NCI-H1417 (cell line): ENCODE results near the gene NRXN3.
A peak's percentile ranks its signal among the peaks of the same experiment; 100 is the strongest.
"Not testable (repeated sequence)": the region's sequence is repeated elsewhere in the genome, so short reads cannot be mapped to it uniquely, and the experiment has no call there.

ENCODE experiments used
- DNase-seq, 3 experiments: peaks; one replicate each; lab custom pipeline; 2025; lab: John Stamatoyannopoulos, UW

NRXN3 gene

DNA sequence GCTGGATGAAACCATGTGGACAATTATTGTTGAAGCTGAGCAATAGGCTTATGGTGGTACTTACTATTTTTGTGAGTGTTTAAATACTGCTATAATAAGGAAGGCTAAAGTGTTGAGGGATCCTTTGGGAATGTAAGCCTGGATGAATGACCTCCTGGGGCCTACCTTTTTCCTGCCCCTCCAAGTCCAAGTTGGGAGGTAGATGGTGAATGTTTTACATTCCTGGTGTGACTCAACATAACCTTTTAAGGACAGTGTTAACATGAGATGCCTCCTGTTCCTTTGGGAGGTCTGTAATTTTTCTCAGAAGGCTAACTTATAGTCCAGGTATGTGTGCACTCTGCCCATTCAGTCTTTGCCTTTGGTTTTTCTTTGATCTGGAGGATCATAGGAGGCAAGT, 315.9 kb downstream of the NRXN3 start:
- no peak for DNase-seq

DNA sequence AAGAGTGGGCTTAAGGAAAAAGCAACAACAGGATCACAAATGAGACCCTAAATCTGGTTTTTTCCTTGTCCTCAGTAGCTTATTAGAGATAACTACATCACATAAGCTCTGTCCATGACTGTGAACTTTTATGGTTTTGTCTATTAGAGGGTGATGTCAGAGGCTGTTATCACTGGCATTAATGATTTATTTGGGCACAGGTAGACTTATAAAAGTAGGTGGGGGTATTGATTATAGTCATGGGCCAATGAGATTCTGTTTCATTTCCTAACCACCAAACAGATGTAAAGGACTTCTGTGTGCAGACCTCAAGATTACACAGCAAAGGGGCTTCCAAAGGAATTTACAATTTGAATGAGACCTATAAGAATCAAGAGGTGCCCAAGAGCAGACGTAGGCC, 316.4 kb downstream of the NRXN3 start:
- DNase-seq, result no peak

DNA sequence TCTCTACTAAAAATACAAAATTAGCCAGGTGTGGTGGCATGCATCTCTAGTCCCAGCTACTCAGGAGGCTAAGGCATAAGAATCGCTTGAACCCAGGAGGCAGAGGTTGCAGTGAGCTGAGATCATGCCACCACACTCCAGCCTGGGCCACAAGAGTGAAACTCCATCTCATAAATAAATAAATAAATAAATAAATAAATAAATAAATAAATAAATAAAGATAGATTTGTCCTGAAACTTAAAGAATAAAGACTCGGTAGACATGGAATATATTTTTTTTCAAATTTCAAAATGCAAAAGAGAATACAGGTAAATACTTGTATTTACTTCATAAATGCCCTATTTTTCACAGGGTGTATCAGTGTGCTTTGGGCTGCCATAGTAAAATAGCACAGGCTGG, 317.4 kb downstream of the NRXN3 start:
- DNase-seq, result not testable (repeated sequence)

DNA sequence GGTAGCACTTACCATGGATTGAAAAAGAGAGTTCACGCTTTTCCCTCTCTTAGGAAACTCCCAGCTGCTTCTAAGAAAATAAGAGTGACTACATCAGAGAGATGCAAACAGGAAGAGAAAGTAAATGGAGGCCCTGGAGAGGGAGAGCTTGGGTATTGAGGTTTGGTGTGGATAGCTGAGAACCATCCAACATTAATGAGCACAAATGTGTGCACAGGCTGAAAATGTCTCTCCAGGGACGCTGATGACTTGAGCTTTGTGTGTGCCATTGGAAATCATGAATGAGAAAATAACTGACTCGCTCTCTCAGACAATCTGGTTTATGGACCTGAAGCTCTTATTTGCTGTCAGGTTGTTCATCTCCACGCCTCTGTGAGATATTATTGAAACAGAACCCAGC, 318.8 kb downstream of the NRXN3 start:
- peak in 1 of 3 experiments; percentile 81 for DNase-seq

DNA sequence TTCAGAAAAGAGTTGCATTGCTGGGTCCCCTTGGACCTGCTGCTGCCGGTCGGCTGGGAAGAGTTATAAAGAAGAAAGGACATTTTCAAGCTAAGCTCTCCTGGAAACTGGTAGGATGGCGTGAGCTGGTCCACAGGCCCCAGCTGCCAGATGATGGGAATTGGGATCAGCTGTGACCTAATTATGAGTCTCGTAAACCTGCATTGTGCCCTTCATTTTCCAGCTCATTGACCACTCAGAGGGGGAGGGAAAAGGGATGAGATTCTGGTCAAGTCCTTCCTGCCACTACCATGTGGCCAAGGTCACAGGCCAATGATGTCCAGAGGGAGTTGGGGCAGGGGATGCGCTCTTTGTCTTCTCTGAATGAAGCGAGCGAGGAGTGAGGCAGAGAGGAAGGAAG, 320.9 kb downstream of the NRXN3 start:
- DNase-seq, result peak in 2 of 3 experiments; percentile 27 to 68

DNA sequence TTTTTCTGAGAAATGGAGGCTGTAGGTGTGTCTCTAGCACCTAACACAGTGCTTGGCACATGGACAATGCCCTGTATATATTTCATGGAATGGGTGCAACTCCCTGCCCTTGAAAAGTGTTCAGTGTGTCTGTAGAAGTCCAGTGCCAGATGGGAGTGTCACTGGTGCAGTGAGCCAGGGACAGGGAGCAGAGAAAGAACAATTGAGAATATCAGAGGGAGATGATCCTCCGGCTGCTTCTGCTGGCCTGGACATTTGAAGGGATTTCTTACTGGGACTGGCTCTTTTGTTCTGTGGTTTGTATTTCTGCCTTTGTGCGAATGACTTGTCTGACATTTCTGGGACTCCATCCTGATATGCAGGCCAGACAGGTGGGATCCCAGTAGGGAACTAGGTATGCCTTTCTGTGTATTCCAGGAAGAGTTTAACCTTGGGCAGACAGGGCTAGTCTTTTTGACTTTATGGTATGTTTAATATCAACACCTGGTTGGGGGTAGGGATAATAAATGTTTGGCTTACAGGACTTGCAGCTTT, 328.0 kb downstream of the NRXN3 start:
- no peak for DNase-seq

DNA sequence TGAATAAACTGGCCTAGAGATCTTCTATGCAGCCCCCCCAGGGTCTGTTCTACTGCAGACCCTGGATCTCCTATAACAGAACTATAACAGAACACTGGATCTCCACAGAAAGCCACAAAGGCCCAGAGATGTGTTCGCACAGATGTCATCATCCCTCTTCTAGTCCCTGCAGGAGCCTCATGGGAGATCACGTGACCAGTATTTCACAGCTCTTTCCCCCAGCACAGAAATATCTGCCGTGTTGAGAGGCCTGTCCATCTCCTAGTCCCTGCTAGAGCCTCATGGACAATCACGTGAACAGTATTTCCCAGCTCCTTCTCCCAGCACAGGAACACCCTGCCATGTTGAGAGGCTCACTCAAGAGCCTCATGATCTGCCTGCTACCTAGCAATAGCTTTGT, 331.7 kb downstream of the NRXN3 start:
- DNase-seq, result no peak

DNA sequence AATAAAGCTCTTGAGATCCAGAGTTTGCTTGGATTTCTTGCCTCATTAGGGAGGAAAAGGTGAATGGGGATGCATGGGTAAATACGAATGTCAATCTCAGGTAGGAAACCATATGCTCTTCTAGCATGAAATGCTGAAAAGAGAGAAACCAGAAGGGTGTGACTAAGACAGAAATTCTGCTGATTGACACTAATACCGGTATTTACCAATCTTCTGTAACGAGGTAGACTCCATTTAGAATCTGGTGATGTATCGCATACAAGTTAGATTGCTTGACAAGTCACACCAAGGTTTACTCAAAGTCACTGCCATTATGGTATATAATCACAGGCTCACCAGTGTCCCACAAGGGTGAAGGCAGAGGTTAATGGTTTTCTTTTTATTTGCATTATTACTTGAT, 337.9 kb downstream of the NRXN3 start:
- DNase-seq, result peak in 1 of 3 experiments; percentile 40

DNA sequence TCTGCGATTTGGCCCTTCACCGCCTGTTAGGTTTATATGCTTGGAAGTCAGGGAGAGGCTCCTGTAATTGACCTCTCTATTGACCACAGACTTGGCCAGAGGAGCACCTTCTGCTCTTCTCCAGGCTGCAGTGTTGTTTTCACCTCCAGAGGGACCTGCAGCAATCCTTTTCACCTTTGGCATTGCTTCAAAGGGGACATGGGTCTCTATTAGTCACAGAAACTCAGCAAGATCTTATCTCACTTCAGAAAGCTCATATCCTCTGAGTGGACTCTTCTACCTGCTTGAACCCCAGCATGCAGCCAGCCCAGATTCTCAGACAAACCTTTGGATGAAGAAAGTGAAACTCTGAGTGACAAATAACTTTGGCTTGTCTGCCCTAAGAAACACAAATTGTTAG, 339.3 kb downstream of the NRXN3 start:
- DNase-seq, result no peak

DNA sequence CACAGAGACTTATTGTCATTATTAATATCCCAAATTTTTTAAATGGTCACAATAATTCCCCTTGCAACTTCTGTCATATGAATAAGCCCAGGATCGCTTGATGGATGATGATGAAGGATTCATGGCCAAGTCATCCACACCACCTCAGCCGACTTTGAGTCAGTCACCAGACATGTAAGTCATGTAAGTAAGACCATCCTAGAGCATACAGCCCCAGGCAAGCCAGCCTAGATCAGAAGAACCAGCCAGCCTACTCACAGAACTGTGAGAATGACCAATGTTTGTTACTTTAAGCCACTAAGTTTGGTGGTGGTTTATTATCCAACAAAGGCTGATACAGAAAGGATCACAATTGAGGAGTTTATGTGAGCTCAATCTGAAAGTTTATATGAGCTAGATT, 341.8 kb downstream of the NRXN3 start:
- no peak for DNase-seq

DNA sequence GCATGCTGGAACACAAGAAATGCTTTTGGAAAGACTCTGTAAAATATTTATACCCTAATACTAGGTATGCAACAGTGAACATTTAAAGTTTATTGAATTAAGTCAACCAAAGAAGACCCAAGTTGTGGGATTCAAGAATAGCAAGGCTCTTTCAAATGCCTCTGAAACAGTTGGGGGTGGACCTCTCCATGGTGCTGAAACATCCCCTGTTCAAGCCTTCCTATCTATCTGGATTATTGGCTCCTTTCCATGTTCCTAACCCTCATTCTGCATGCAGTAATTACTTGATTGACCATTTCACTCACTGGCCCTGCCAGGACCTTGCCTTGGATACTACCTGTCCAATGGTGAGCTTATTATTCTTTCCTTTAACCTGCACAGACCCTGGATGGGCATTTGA, 349.7 kb downstream of the NRXN3 start:
- DNase-seq, result no peak

DNA sequence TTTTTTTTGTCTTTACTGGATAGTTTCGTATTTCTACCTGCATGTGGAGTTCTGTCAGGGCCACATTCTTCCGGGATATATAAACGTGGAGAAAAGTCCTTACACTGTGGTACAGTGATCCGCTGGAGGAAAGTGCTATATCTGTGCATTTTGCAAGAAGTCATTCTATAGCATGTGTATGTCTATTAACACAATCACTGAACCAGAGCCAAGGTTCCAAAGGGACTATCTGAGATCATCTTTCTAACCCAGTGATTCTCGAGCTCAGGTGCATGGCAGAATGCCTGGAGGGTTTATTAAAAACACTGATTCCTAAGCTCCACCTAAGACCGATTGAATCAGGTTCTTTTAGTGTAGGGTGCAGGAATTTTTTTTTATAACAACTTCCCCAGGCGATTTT, 354.0 kb downstream of the NRXN3 start:
- DNase-seq, result no peak

DNA sequence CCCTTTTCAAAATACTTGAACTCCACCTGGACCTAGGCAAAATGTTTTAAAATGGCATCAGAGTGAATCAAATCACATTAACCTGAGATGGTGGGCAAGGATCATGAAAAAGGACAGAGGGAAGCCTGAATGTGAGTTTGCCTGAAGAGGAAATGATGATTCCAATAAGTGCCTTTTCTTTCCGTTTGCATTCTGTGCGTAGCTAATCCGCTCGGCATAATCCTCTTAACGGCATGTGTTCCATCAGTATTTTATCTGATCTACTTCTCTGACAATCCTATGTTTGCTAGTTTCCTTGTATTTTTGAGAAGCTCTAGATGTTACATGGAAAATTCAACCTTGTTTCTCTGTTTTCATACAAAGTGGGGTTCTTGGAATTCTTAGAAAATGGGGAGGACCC, 354.6 kb downstream of the NRXN3 start:
- no peak for DNase-seq

DNA sequence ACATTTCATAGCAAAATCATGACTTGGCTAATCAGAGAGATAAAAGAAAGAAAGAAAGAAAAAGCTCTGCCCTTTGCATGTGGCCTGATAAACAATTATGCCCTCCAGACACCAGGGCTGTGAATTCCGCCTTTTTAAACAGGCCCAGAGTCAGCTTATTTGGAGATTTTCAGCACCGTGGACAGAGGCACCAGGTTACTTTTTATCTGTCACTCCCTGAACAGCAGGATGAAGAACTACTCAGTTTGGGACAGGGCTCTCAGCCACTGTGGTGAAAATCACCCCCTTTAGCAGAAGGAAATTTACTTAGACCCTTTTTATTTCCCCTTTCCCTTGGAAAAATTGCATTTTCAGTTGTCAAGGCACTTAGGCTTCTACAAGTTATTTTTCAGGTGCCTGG, 359.9 kb downstream of the NRXN3 start:
- DNase-seq, result no peak

DNA sequence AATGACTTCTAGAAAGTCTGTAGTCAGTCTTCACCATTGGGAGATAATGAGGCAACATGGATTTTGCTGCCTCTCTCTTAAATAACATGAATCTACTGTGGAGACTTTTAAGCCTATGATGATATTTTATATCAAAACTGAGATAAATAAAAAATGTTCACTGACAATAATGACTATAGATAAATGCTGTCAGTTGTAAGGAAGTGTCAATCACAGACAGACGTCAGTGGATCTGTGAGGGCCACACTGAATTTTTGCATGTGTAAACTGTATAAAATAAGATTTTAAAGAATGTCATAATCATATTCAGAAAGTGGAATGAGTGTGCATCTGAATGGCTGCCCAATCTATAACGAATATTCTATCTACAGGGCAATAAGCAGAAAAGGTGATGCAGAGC, 364.0 kb downstream of the NRXN3 start:
- DNase-seq, result no peak

DNA sequence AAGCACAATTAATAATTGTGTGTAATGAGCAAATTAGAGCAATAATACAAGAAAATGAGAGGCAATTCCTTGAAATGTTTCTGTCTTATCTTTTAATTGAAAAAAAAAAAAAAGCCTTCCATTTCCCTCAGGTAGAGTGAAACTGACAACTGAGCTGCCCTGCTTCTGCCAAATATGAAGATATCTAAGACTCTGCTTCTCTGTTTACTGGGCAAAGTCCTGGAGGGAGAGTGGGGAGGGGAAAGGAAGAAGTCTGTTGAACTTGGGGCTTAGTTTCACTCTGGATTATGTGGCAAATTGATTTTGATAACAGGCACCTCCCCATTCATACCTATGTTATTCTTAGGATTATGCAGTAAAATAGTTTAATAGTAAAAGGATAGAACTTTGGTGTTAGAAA, 364.9 kb downstream of the NRXN3 start:
- DNase-seq, result peak in 1 of 3 experiments; percentile 55

DNA sequence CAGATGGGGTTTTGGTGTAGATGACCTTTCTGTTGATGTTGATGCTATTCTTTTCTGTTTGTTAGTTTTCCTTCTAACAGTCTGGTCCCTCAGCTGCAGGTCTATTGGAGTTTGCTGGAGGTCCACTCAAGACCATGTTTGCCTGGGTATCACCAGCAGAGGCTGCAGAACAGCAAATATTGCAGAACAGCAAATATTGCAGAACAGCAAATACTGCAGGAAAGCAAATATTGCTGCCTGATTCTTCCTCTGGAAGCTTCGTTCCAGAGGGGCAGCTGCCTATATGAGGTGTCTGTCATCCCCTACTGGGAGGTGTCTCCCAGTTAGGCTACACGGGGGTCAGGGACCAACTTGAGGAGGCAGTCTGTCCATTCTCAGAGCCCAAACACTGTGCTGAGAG, 371.6 kb downstream of the NRXN3 start:
- not testable (repeated sequence) for DNase-seq

DNA sequence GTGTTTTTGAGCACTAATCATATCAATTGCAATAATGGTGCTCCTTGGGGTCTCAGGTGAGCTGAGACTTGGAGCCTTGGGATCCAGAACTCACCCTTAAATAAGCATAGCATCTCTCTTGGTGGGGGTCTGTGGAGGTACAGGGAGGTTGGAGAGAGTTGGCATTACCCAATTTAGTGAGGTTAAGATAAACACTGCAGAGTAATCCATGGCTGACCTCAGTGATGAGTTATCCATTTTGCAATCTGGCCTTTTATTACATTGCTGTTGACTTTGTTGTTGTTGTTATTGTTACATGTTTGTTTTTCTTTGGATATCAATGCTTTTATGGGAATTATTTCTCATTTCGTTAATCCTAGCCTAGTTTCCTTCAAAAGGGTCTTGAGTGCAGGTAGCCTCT, 373.3 kb downstream of the NRXN3 start:
- no peak for DNase-seq

DNA sequence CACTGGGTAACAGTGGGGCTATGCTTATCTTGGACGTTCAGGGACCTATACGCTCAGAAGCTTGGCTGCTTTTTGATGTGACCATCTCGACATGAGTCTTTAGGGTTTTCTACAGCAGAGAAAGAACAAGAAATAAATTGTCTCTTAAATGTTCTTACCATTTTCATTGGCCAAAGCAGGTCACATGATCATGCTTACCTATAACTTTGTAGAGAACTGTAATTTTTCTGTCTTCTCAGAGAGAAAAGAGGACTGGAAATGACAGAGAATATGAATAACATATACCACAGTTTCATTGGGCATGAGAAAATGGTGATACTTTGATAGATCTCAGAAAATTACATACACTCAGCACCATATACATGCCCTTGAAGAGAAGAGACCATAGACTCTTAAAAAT, 390.9 kb downstream of the NRXN3 start:
- no peak for DNase-seq

DNA sequence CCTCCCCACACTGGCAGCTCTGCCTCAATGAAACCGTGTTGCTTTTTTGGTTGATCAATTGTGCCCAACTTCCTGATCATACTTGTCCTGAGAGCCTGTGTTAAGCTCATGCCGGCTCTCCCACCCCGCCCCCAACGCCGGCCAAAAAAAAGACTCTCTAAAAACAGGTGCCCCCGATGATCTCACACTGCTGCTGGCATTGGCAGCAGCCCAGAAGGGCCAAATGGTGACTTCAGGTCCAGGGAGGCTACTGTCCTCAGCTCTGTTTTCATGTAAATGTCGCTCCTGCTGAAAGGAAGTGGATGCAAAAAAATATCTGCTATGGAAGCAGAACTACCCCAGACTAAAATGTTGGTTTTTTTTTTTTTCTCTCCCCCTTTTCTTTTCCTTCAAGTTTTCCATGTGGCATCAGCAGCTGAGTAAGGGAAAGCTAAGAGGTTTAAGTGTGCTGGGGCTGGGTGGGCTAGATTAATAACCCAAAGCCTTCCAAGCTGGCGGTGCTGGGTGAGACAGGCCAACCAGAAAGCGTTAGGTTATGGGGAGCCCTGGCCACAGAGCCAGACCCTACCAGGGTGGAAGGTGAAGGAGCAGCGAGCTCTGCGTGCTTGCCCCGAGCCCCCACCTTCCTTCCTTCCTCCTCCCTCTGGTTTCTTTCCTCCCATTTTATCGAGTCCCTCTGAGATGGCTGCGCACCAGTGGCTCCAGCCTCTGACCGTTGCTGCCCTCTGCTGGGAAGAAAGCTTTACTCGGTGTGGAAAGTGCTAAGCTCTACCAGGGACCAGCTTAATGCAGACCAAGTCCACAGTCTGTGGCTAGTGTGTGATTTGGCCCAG, 396.1 kb downstream of the NRXN3 start:
- DNase-seq, result peak; percentile 85 to 94 (median 93)

DNA sequence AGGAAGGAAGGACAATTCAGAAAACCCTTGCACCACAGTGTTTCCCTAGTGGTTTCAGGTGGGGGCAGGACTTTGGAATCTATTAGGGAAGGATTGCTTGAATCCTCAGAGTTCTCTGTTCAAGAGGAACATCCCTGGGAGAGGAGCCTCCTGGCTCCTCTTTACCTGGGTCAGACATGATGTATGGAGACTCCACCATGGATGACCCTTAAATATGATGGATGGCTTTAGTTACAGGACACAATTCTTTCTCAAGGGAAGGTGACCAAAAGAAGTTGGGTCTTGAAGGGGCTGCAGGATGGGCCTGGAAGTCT, 396.6 kb downstream of the NRXN3 start:
- no peak for DNase-seq

DNA sequence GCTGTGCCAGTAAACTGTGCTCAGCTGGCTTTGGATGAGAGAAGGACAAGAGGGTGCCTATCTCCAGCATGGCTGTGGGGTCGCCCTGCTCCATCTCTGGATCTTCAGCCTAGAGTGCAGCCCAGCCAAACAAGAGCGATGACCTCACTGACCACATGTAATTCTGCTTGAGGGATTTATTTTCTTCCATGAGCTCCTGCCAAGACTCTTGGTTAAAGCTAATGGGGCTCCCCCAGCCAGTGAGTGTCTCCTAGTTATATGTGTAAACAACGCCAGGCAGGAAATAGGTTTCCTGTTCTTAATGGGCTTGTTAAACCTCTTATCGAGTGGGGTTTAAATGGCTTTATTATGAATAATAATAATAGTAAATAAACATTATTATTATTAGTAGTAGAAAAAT, 397.2 kb downstream of the NRXN3 start:
- DNase-seq, result peak in 2 of 3 experiments; percentile 55 to 80

DNA sequence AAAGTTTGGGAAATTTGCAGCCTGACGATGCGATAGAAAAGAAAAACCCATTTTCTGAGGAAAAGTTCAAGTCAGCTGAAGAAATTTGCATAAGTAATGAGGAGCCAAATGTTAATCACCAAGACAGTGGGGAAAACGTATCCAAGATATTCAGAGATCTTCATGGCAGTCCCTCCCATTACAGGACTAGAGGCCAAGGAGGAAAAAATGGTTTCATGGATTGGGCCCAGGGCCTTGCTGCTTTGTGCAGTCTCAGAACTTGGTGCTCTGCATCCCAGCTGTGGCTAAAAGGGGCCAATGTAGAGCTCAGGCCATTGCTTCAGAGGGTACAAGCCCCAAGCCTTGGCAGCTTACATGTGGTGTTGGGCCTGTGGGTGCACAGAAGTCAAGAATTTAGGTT, 403.6 kb downstream of the NRXN3 start:
- not testable (repeated sequence) for DNase-seq
